Right renal cortex interstitium (tissue), 3 donors: ENCODE results near the gene FOXC2. TPM values are rescaled to one million over a fixed set of nuclear protein-coding genes. Genes with fewer than 3 reads are reported as not detected.

Experiments
- DNase-seq, 3 donors: peaks; one replicate each; pipeline ENCODE4 v3.0.0-alpha.2; 2013; ENCODE audit warnings: low read depth in 3 of 3, low spot score in 2 of 3
- polyA plus RNA-seq, 3 donors: library from polyadenylated mRNA; unstranded; fragments of 120-200 nt; gene quantifications; one replicate each; pipeline ENCODE4 v1.2.1, GENCODE V29; 2013; ENCODE audit not compliant: insufficient read length in 3 of 3

The FOXC2 gene
- polyA plus RNA-seq, 3 donors, result 35.0 to 40.1 (median 38.5) TPM

DNA sequence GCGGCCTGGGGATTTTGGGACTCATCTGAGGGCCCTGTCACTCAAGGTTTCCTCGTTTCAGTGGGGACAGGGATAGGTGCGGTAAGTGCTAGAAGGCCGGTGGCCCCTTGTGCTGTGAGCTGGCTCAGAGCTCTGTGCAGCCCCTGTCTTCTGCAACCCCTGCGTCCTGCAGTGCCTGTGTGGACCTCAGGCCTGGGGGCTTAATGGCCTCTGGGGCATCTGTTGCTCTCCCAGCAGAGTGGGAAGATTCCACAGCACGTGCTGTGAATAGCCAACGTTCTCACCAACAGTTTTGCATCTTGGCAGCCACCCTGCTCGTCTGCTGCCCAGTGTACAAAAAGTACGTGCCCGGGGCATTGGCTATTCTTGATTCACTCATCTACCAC, 4.9 kb downstream of the FOXC2 start:
- no peak for DNase-seq

DNA sequence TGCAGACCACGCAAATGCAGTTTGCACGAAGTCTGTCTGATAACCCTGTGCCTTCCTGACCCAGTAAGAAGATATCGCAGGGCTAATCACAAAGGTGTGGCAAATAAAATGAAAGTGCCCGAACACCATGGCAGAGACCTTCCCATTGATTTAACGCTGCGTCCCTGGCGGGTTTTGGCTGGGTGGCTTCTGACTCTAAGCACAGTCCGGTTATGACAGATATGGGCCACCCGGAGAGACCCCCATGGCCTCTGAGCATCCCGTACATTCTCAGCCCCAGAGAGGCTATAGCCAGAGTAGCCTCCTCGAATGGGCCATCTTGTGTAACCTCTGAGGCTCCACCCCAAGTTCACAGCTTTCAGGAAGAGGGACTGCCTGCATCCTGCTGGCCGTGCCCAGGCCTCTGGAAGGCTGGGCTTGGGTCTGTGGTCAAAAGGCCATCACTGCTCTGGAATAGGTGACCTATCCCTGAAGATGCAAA, 5.5 kb downstream of the FOXC2 start:
- DNase-seq, result no peak

GRCh38 chr16:86572606-86573005, 6.0 kb downstream of the FOXC2 start:
- DNase-seq, result no peak

GRCh38 chr16:86573215-86573614, 6.6 kb downstream of the FOXC2 start:
- DNase-seq, result no peak

GRCh38 chr16:86573646-86574508, 7.2 kb downstream of the FOXC2 start:
- DNase-seq, result no peak

- no peak for DNase-seq
Measured at GRCh38 chr16:86574646-86575045, 8.0 kb downstream of the FOXC2 start.

GRCh38 chr16:86575095-86575685, 8.6 kb downstream of the FOXC2 start:
- no peak for DNase-seq

DNA sequence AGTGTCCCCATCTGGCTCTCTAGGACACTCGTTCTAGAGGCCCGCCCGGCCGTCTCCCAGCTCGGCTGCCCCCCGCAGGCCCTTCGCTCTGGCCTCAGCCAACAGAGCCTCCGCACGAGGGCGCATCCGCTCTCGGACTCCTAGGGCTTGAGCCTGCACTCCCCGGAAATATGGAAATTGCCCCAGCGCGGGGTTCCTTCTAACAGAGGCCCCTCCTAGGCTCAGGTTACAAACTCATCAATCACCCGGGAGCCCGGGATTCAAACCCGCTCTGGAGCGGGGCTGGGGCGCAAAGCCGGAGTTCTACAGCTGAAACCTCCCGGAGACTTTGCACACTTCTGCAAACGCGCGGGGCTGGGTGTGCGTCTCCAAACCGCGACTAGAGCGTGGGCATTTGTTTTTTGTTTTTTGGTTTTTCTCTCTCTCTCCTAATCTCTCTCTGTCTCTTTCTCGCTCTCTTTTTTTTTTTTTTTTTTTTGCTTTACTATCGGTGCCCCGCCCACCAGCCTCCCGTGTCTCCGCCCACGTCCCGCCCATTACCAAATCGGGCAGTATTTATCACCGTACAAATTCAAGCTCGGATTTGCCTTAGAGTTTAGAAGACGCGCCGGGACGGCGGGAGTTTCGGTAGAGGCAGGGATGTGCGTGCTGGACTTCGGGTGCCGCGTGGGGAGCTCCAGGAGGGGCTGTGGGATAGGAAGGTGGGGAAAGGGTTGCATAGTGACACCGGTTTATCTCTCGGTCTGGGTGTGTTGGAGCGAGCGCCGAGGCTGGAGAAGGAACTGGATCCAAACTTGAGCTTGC, 9.3 kb downstream of the FOXC2 start:
- peak in 2 of 3 donors; percentile 85 to 92 for DNase-seq

DNA sequence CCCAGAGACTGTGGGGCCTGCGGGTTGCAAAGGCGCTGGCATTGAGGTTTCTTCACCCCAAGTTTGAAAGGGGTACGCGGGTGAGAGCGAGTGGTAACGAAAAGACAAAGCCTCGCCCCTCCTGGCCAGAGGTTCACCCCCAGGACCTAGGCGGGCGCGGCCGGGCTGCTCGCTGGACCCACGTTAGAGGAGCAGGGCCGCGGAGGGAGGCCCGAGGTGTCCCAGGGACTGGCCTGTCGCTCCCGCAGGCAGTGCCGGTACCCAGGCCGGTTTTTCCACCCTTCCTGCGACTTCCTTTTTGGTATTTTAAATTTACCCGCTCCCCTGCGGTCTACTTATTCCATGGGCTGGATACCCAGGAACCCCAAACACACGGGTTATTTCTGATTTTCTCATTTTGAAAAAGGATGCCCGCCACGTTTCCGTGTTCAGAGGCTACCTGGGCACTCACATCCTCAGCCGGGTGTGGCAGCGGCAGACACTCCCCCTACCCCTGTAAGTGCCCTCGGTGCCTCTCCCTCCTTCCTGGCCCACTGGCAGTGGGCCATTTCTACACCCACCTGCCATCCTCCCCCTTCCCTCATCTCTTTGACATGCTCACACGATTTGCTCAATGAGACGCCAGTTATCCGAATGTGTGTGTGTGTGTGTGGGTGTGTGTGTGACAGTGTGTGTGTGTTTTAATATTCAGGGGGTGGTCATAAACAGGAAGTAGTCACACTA, 10.1 kb downstream of the FOXC2 start:
- no peak for DNase-seq

DNA sequence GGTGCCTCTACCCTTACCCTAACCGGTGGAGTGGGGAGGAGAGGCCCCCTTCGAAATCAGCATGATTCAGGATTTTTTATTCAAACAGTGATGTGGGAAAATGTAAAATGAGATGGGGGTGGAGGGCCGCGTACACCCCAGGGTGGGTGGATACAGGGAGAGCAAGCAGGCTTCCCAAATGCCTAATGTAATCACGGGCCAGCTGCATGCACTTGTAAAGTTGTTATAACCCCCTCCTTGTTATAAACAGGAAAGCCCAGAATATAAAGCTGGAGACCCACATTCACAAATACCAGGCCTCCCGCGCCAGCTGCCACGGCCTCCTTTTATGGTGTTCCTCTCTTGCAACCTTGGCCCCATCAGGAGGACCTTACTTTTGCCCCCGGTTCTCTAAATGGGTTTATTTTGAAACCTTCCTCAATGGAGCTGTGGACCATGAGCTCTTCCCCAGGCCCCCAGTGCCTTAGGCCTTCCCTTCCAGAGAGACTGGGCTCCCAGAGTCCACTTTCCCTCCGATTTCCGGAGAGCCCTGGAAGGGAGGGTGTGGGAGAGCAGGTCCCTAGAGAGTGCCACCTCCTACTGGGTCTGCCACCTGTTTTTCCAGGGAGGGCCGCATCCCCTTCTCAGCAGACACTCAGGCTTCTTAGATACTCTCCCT, 10.8 kb downstream of the FOXC2 start:
- DNase-seq, result no peak

- DNase-seq, result no peak
Measured at GRCh38 chr16:86578061-86578599, 11.5 kb downstream of the FOXC2 start, which contains the start of gene FOXL1. Gene FOXL1, plus strand, starts transcription at chr16:86578549. Its CDS starts 175 bp downstream, at chr16:86578724.

- DNase-seq, result no peak
Measured at GRCh38 chr16:86578611-86579267, 12.1 kb downstream of the FOXC2 start.

DNA sequence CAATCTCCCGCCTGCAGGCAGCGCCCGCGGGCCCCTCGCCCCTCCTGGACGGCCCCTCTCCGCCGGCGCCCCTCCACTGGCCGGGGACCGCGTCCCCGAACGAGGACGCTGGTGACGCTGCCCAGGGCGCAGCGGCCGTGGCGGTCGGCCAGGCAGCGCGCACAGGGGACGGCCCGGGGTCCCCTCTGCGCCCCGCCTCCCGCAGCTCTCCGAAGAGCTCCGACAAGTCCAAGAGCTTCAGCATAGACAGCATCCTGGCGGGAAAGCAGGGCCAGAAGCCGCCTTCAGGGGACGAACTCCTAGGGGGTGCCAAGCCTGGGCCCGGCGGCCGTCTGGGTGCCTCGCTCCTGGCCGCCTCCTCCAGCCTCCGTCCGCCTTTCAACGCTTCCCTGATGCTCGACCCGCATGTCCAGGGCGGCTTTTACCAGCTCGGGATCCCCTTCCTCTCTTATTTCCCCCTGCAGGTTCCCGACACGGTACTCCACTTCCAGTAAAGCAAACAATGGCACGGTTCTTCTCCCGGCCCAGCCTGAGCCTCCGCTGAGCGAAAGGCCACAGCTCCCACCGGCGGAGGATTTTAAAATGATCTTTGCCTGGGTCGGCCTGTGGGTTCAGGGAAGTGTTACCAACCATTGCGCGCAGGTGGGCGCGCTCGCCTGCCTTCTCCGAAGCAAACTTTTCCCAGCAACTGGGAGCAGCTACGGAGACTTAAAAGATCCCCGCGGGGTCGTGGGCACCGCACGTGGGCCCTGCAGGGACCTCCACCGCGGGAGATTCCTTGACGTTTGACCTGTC, 12.8 kb downstream of the FOXC2 start:
- no peak for DNase-seq

GRCh38 chr16:86580063-86580790, 13.6 kb downstream of the FOXC2 start:
- DNase-seq, result no peak

DNA sequence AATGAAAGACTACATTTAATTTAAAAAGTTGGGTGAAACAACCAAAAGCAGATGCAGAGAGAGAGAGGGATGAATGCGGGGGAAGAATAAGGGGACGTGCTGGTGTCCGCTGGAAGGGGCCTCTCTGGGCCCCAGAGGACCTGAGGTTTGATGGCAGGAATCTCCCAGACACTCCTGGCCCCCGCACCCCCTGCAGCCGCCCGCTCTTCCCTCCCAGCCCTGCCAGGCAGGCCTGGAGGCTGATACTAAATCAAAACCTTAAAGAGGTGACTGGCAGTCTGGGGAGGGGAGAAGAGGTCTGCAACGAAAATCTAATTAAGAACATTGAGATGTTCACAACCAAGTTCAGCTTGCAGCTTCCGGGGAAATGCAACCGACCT, 14.2 kb downstream of the FOXC2 start:
- no peak for DNase-seq

DNA sequence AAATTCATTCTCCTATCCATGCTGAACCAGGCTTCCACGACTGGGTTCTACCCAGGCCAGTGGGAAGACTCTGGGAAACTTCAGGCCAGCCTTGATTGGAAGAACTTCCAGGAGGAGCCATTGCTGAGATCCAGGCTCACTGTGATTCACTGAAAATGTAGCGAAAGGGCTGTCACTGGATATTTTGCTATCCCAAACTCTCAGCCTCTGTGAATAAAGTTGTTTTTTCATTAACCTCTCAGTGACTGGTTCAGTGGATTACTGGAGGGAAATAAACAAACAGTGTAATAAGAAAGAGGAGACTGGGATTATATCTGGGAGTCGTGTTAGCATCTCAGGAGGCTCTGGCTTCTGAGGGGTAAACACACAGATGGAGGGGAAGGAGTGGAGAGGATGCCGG, 14.8 kb downstream of the FOXC2 start:
- no peak for DNase-seq

DNA sequence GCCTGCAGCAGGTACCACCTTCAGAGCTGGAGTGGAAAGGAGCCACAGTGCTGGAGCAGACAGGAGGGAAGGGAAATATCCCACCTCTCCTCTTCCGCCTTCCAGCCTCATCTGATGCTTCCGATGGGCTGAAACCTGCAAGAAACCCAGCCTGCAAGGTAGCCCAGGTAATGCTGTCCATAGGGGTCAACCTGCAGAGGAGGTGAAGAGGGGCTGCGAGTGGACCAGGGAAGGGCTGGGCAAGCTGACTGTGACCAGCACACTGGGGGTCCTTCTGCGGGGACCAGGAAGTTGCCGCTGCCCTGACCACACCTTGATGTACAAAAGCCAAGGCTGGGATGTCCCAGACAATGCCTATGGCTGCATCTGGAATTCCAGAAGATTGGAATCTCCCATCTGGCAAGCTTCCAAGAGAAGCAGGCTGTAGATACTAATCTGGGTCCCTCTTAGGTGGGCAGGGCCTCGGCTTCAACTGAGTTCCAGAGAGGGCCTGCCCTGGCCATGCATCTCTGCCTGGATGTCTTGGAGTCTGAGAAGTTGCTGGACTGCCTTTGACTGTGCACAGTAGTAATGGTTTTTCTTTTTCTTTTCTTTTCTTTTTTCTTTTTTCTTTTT, 17.5 kb downstream of the FOXC2 start:
- DNase-seq, result no peak
